GM19455 (cell line): Measurements from ENCODE around the gene SCUBE3.

ENCODE experiments used
- ATAC-seq: cut with Tn5 transposase; IDR thresholded peaks from one replicate; pipeline ENCODE4 v1.9.1; 2021; ENCODE audit not compliant: unreplicated experiment

SCUBE3 gene

GRCh38 chr6:35181308-35181932, 32.3 kb upstream of the SCUBE3 start:
- ATAC-seq = no peak

GRCh38 chr6:35181933-35182612, 31.7 kb upstream of the SCUBE3 start:
- ATAC-seq = no peak

GRCh38 chr6:35183281-35183680, 30.5 kb upstream of the SCUBE3 start:
- no peak for ATAC-seq

GRCh38 chr6:35183935-35184334, 29.8 kb upstream of the SCUBE3 start:
- no peak for ATAC-seq

- ATAC-seq = no peak
Measured at GRCh38 chr6:35184580-35185301, 29.0 kb upstream of the SCUBE3 start.

GRCh38 chr6:35185302-35185681, 28.5 kb upstream of the SCUBE3 start:
- ATAC-seq = no peak

- ATAC-seq = no peak
Measured at GRCh38 chr6:35185971-35186370, 27.8 kb upstream of the SCUBE3 start.

- no peak for ATAC-seq
Measured at GRCh38 chr6:35186571-35186970, 27.2 kb upstream of the SCUBE3 start.

GRCh38 chr6:35188886-35189285, 24.9 kb upstream of the SCUBE3 start:
- ATAC-seq = no peak

GRCh38 chr6:35190306-35190705, 23.4 kb upstream of the SCUBE3 start:
- ATAC-seq = no peak

GRCh38 chr6:35191889-35192288, 21.9 kb upstream of the SCUBE3 start:
- ATAC-seq = no peak

- no peak for ATAC-seq
Measured at GRCh38 chr6:35192301-35192860, 21.4 kb upstream of the SCUBE3 start.

- no peak for ATAC-seq
Measured at GRCh38 chr6:35194390-35194789, 19.4 kb upstream of the SCUBE3 start.

GRCh38 chr6:35195120-35195780, 18.5 kb upstream of the SCUBE3 start:
- ATAC-seq = no peak

GRCh38 chr6:35197196-35197595, 16.6 kb upstream of the SCUBE3 start:
- no peak for ATAC-seq

GRCh38 chr6:35199866-35200265, 13.9 kb upstream of the SCUBE3 start:
- ATAC-seq = no peak

GRCh38 chr6:35202066-35202546, 11.7 kb upstream of the SCUBE3 start:
- no peak for ATAC-seq

- no peak for ATAC-seq
Measured at GRCh38 chr6:35203152-35203670, 10.5 kb upstream of the SCUBE3 start.

- no peak for ATAC-seq
Measured at GRCh38 chr6:35203680-35204079, 10.1 kb upstream of the SCUBE3 start.

GRCh38 chr6:35206346-35206745, 7.4 kb upstream of the SCUBE3 start:
- ATAC-seq = no peak

- ATAC-seq = no peak
Measured at GRCh38 chr6:35208419-35208818, 5.3 kb upstream of the SCUBE3 start.
